Fibroblast of mammary gland (primary cell): Measurements from ENCODE around the gene WDR3.

Source experiments
- DNase-seq: peaks from one replicate; pipeline ENCODE4 v3.0.0-alpha.2; 2010; ENCODE audit warnings: low read depth
- H3K4me3 ChIP-seq: 2 replicates; pipeline ENCODE4 v1.5.1; 2011; ENCODE audit warnings: low read depth, mild to moderate bottlenecking, low read length, moderate library complexity; ENCODE audit not compliant: control insufficient read depth
- TF ChIP-seq, protein P1 (sequence below): conservative IDR thresholded peaks from 2 replicates; pipeline ENCODE4 v1.5.1; 2011; ENCODE audit warnings: low read depth, low read length, inconsistent platforms; ENCODE audit not compliant: control insufficient read depth, insufficient read depth

The WDR3 gene

DNA sequence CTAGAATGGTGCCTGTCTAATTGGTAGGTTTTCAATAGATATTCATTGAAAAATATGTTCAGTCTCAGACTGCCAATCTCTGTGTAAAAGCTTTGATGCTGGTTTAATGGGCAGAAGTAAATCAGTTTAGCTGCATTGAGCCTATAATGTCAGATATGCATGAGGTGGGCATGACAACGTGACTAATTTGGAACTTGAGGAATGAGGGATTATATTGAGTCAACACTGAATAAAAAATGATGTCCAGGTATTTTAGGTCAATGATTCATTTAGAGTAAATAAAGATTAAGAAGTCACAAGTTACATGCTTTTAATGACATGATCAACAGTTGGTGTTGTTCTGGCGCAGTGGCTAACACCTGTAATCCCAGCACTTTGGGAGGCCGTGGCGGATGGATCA lies 3.0 kb downstream of the WDR3 start:
- H3K4me3 ChIP-seq = no peak overlapping the region
- TF ChIP-seq, protein P1, sequence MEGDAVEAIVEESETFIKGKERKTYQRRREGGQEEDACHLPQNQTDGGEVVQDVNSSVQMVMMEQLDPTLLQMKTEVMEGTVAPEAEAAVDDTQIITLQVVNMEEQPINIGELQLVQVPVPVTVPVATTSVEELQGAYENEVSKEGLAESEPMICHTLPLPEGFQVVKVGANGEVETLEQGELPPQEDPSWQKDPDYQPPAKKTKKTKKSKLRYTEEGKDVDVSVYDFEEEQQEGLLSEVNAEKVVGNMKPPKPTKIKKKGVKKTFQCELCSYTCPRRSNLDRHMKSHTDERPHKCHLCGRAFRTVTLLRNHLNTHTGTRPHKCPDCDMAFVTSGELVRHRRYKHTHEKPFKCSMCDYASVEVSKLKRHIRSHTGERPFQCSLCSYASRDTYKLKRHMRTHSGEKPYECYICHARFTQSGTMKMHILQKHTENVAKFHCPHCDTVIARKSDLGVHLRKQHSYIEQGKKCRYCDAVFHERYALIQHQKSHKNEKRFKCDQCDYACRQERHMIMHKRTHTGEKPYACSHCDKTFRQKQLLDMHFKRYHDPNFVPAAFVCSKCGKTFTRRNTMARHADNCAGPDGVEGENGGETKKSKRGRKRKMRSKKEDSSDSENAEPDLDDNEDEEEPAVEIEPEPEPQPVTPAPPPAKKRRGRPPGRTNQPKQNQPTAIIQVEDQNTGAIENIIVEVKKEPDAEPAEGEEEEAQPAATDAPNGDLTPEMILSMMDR = no peak
- DNase-seq = no peak

- H3K4me3 ChIP-seq = no peak overlapping the region
- no peak for DNase-seq
- TF ChIP-seq, protein P1 = no peak
Observed at GRCh38 chr1:117933769-117934168, 4.2 kb downstream of the WDR3 start.

- DNase-seq = peak; percentile 26
- TF ChIP-seq, protein P1 = no peak
- H3K4me3 ChIP-seq = no peak overlapping the region
Observed at GRCh38 chr1:117942293-117942692, 12.8 kb downstream of the WDR3 start.

DNA sequence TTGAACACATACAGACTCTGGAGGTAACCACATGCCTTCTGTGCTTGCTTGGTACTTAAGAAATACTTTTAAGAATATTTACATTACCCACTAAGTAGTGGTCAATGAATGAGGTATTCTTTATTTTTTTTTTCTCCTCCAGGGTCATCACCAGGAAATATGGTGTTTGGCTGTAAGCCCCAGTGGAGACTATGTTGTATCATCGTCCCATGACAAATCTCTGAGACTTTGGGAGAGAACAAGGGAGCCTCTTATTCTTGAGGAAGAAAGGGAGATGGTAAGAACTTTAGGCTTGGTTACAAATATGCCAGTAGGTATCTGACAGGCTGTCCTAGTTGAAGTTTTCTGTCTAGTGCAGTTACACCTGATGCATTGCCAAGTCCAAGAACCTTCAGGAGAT lies 22.8 kb downstream of the WDR3 start:
- DNase-seq = no peak
- no peak overlapping the region for H3K4me3 ChIP-seq
- TF ChIP-seq, protein P1 = no peak

GRCh38 chr1:117959364-117959763 lies 29.8 kb downstream of the WDR3 start:
- DNase-seq = peak; percentile 11
- TF ChIP-seq, protein P1 = no peak
- no peak overlapping the region for H3K4me3 ChIP-seq

- DNase-seq = peak; percentile 21
- TF ChIP-seq, protein P1 = no peak
- no peak overlapping the region for H3K4me3 ChIP-seq
Observed at GRCh38 chr1:117964290-117965038, 34.9 kb downstream of the WDR3 start.
